Natural killer cell (primary cell): ENCODE results near the gene ADCY6. TPM values are rescaled to one million over a fixed set of nuclear protein-coding genes. Genes with fewer than 3 reads are reported as not detected.

ENCODE experiments used
- ATAC-seq, 3 donors: fragments of 150-1000 bp in 2 of 3; fragments of 200-7000 bp in 1 of 3; cut with Tn5 transposase; 1 replicate in 1 of 3; 2 replicates in 2 of 3; pipeline ENCODE4 v1.10.0; 2021; ENCODE audit warnings: mild to moderate bottlenecking in 2 of 3, moderate library complexity in 2 of 3
- DNase-seq, 2 donors: peaks; one replicate each; pipeline versions ENCODE4 v3.0.0 to v3.0.0-alpha.2; 2013 to 2021; ENCODE audit warnings: mixed read lengths in 1 of 2
- H3K27ac ChIP-seq: one replicate; pipeline ENCODE4 v1.5.1; 2013; ENCODE audit warnings: mild to moderate bottlenecking, low read length
- H3K27me3 ChIP-seq: one replicate; pipeline ENCODE4 v1.6.1; 2013; ENCODE audit warnings: low read length; ENCODE audit not compliant: control insufficient read depth, insufficient read depth
- H3K36me3 ChIP-seq: one replicate; pipeline ENCODE4 v1.6.1; 2013; ENCODE audit warnings: low read length; ENCODE audit not compliant: control insufficient read depth, insufficient read depth
- H3K4me1 ChIP-seq: one replicate; pipeline ENCODE4 v1.6.1; 2013; ENCODE audit warnings: low read length; ENCODE audit not compliant: control insufficient read depth, insufficient read depth
- H3K4me3 ChIP-seq: one replicate; pipeline ENCODE4 v1.5.1; 2013; ENCODE audit warnings: low read length
- H3K9me3 ChIP-seq: one replicate; pipeline ENCODE4 v1.6.1; 2013; ENCODE audit warnings: low read length; ENCODE audit not compliant: control insufficient read depth, insufficient read depth
- H3K27ac Mint-ChIP-seq, 2 donors: one replicate each; pipeline ENCODE4 v1.8.0; 2022; ENCODE audit warnings: mild to moderate bottlenecking in 2 of 2, mixed read lengths in 2 of 2, moderate library complexity in 1 of 2
- H3K27me3 Mint-ChIP-seq, 2 donors: one replicate each; pipeline ENCODE4 v1.8.0; 2022; ENCODE audit warnings: low read depth in 2 of 2, mixed read lengths in 2 of 2
- H3K36me3 Mint-ChIP-seq: one replicate; pipeline ENCODE4 v1.8.0; 2022; ENCODE audit warnings: mixed read lengths
- H3K4me1 Mint-ChIP-seq, 2 donors: one replicate each; pipeline ENCODE4 v1.8.0; 2022; ENCODE audit warnings: mixed read lengths in 2 of 2
- H3K4me3 Mint-ChIP-seq: one replicate; pipeline ENCODE4 v1.8.0; 2022; ENCODE audit warnings: mild to moderate bottlenecking, moderate library complexity, mixed read lengths
- H3K9me3 Mint-ChIP-seq, 2 donors: one replicate each; pipeline ENCODE4 v1.8.0; 2022; ENCODE audit warnings: mixed read lengths in 2 of 2
- CTCF ChIP-seq: fragments of 200-600 bp; IDR thresholded peaks from one replicate; pipeline ENCODE4 v1.8.0; 2022; ENCODE audit warnings: antibody characterized with exemption
- WGBS: methylation state at CpG from one replicate; pipeline ENCODE4 v1.1.7; 2013; ENCODE audit warnings: missing lambda C conversion rate; ENCODE audit not compliant: insufficient coverage; 5-methylcytosine and 5-hydroxymethylcytosine counted together
- intact Hi-C: fragments of 100-400 bp; cut with micrococcal nuclease; formaldehyde crosslinking; loops from one replicate; pipeline ENCODE4 v1.14.2; 2022
- total RNA-seq, 4 donors: library from RNA; stranded (reverse); fragments of 120-200 nt in 1 of 4; gene quantifications; one replicate each; pipeline versions ENCODE4 v1.2.3 to v1.2.4, GENCODE V29; 2013 to 2022

Gene ADCY6
- total RNA-seq, 3 donors from 2014 or later (not counting 1 experiment from before 2014, with no cell fraction given), result 0.20 to 1.1 (median 0.31) TPM

- ATAC-seq, result no peak
- WGBS, result 91% methylated on average over 7 of the region's 9 CpGs
- H3K4me3 Mint-ChIP-seq, result no peak overlapping the region
Measured at GRCh38 chr12:48744251-48745008, 44.5 kb downstream of the ADCY6 start.

GRCh38 chr12:48739618-48740269, 49.1 kb downstream of the ADCY6 start:
- no peak overlapping the region for H3K27ac ChIP-seq
- TF ChIP-seq CTCF, result no peak
- DNase-seq (no peak), ATAC-seq (no peak)
- H3K4me3 ChIP-seq, result no peak overlapping the region
- H3K4me1 ChIP-seq, result no peaks in the 10 kb centered on the region
- Mint-ChIP-seq H3K36me3 (no peaks in the 10 kb centered on the region), H3K4me1 (no peaks in the 10 kb centered on the region), H3K27me3 (peaks cover 17 to 18% of the 10 kb centered on the region in 2 donors), H3K4me3 (no peak overlapping the region), H3K9me3 (no peaks in the 10 kb centered on the region), H3K27ac (no peak overlapping the region)
- H3K9me3 ChIP-seq, result no peaks in the 10 kb centered on the region
- intact Hi-C loops, result no loop called here
- no peaks in the 10 kb centered on the region for H3K36me3 ChIP-seq
- 58% methylated on average over 5 of the region's 5 CpGs for WGBS
- no peaks in the 10 kb centered on the region for H3K27me3 ChIP-seq

More at GRCh38 chr12:48744251-48745008, 44.5 kb downstream of the ADCY6 start:
- Histone ChIP-seq H3K4me1 (no peaks in the 10 kb centered on the region), H3K9me3 (no peaks in the 10 kb centered on the region), H3K36me3 (no peaks in the 10 kb centered on the region), H3K27me3 (peaks cover 2% of the 10 kb centered on the region), H3K27ac (no peak overlapping the region), H3K4me3 (no peak overlapping the region)
- Mint-ChIP-seq H3K27me3 (peaks cover 9 to 14% of the 10 kb centered on the region in 2 donors), H3K9me3 (no peaks in the 10 kb centered on the region), H3K36me3 (no peaks in the 10 kb centered on the region), H3K27ac (no peak overlapping the region), H3K4me1 (no peaks in the 10 kb centered on the region)
- no peak for DNase-seq
- intact Hi-C loops, result no loop called here
- no peak for TF ChIP-seq CTCF

- Mint-ChIP-seq H3K4me3 (no peak overlapping the region), H3K27ac (no peak overlapping the region), H3K27me3 (peaks cover 17 to 20% of the 10 kb centered on the region in 2 donors), H3K9me3 (no peaks in the 10 kb centered on the region), H3K36me3 (no peaks in the 10 kb centered on the region), H3K4me1 (no peaks in the 10 kb centered on the region)
- 38% methylated on average over 1 of the region's 1 CpG for WGBS
- Histone ChIP-seq H3K4me1 (no peaks in the 10 kb centered on the region), H3K36me3 (no peaks in the 10 kb centered on the region), H3K27ac (no peak overlapping the region), H3K4me3 (no peak overlapping the region), H3K27me3 (no peaks in the 10 kb centered on the region), H3K9me3 (no peaks in the 10 kb centered on the region)
- DNase-seq (no peak), ATAC-seq (no peak)
- intact Hi-C loops, result no loop called here
- TF ChIP-seq CTCF, result no peak
Measured at GRCh38 chr12:48736456-48736855, 52.4 kb downstream of the ADCY6 start.
